ENCODE results near the gene DYNC2LI1.

Gene DYNC2LI1

GRCh38 chr2:43846140-43846793, 72.4 kb downstream of the DYNC2LI1 start:
- no peak for DNase-seq (ENCODE audit: low read depth in 3 of 3)

- DNase-seq (ENCODE audit: low read depth in 3 of 3): no peak
Observed at GRCh38 chr2:43848214-43848613, 74.4 kb downstream of the DYNC2LI1 start.

- DNase-seq (ENCODE audit: low read depth in 3 of 3): no peak
Observed at GRCh38 chr2:43851011-43851980, 77.5 kb downstream of the DYNC2LI1 start.

- no peak for DNase-seq (ENCODE audit: low read depth in 3 of 3)
Observed at GRCh38 chr2:43852196-43852730, 78.4 kb downstream of the DYNC2LI1 start.

- no peak for DNase-seq (ENCODE audit: low read depth in 3 of 3)
Observed at GRCh38 chr2:43853141-43854081, 79.6 kb downstream of the DYNC2LI1 start.

- no peak for DNase-seq (ENCODE audit: low read depth in 3 of 3)
Observed at GRCh38 chr2:43854671-43855070, 80.8 kb downstream of the DYNC2LI1 start.

- no peak for DNase-seq (ENCODE audit: low read depth in 3 of 3)
Observed at GRCh38 chr2:43855292-43855691, 81.5 kb downstream of the DYNC2LI1 start.
